K562 (cell line): Measurements from ENCODE around the gene MCU. TPM values are rescaled to one million over a fixed set of nuclear protein-coding genes. Genes with fewer than 3 reads are reported as not detected.
A peak's percentile ranks its signal among the peaks of the same experiment; 100 is the strongest.

ENCODE experiments used
- CEBPB ChIP-seq: fragments of 450-650 bp; IDR thresholded peaks from 2 replicates; pipeline ENCODE4 v1.6.1; 2016; ENCODE audit warnings: missing genetic modification characterization, missing compliant biosample characterization
- CTCF ChIP-seq, 3 experiments: IDR thresholded peaks in 2 of 3; conservative IDR thresholded peaks in 1 of 3; 2 replicates each; pipeline ENCODE4 v1.5.1; 2011 to 2012; ENCODE audit warnings: low read length in 3 of 3, mild to moderate bottlenecking in 3 of 3, control low read depth in 2 of 3, improper control_type of control experiment in 1 of 3, inconsistent platforms in 1 of 3, low read depth in 1 of 3, mixed read lengths in 1 of 3, moderate library complexity in 1 of 3; ENCODE audit not compliant: insufficient read depth in 2 of 3
- DNMT1 ChIP-seq: fragments of 450-650 bp; IDR thresholded peaks from 2 replicates; pipeline ENCODE4 v1.6.1; 2016; ENCODE audit warnings: antibody characterized with exemption, mild to moderate bottlenecking
- GTF2E2 ChIP-seq: fragments of 200-800 bp; sonication (Bioruptor generic); IDR thresholded peaks from 2 replicates; pipeline ENCODE4 v1.6.1; 2016; ENCODE audit warnings: missing genetic modification characterization, missing compliant biosample characterization
- IFI16 ChIP-seq: fragments of 250-450 bp; sonication (Bioruptor Pico); IDR thresholded peaks from 2 replicates; pipeline ENCODE4 v2.1.2; 2022; ENCODE audit warnings: mild to moderate bottlenecking, inconsistent platforms
- KLF13 ChIP-seq: fragments of 450-650 bp; IDR thresholded peaks from 2 replicates; pipeline ENCODE4 v1.6.1; 2016; ENCODE audit warnings: missing genetic modification characterization, low read depth, mild to moderate bottlenecking, missing compliant biosample characterization, moderate library complexity, borderline replicate concordance
- NKRF ChIP-seq: fragments of 450-650 bp; IDR thresholded peaks from 2 replicates; pipeline ENCODE4 v1.6.1; 2016; ENCODE audit warnings: borderline replicate concordance
- PATZ1 ChIP-seq: fragments of 250-450 bp; sonication (Bioruptor Pico); IDR thresholded peaks from 2 replicates; pipeline ENCODE4 v1.5.0; 2020; ENCODE audit warnings: mild to moderate bottlenecking, borderline replicate concordance
- PCBP2 ChIP-seq: fragments of 200-400 bp; formaldehyde crosslinking; IDR thresholded peaks from 2 replicates; pipeline ENCODE4 v1.6.1; 2018; ENCODE audit warnings: low read length, low read depth, mild to moderate bottlenecking, moderate library complexity; ENCODE audit not compliant: poor library complexity, severe bottlenecking
- PHB2 ChIP-seq: fragments of 450-650 bp; IDR thresholded peaks from 2 replicates; pipeline ENCODE4 v1.6.1; 2017; ENCODE audit warnings: low read depth
- RBM22 ChIP-seq: fragments of 200-400 bp; formaldehyde crosslinking; IDR thresholded peaks from 2 replicates; pipeline ENCODE4 v1.6.1; 2018; ENCODE audit warnings: low read length, low read depth; ENCODE audit not compliant: poor library complexity, severe bottlenecking
- SP1 ChIP-seq: sonication (generic); formaldehyde crosslinking; IDR thresholded peaks from 2 replicates; pipeline ENCODE4 v1.8.1; 2022; ENCODE audit warnings: mild to moderate bottlenecking, missing genetic modification reagents
- SREBF1 ChIP-seq: fragments of 150-350 bp; IDR thresholded peaks from 2 replicates; pipeline ENCODE4 v1.6.1; 2014; ENCODE audit warnings: antibody characterized with exemption, low read depth, low read length, borderline replicate concordance
- STAT6 ChIP-seq: sonication (generic); formaldehyde crosslinking; IDR thresholded peaks from 2 replicates; pipeline ENCODE4 v1.8.1; 2023; ENCODE audit warnings: mild to moderate bottlenecking, missing genetic modification reagents
- XRCC4 ChIP-seq: IDR thresholded peaks from one replicate; pipeline ENCODE4 v1.6.1; 2011; ENCODE audit not compliant: insufficient read depth, insufficient read length; ENCODE audit errors: extremely low read depth
- ZNF197 ChIP-seq: fragments of 200-800 bp; sonication (Bioruptor generic); IDR thresholded peaks from 2 replicates; pipeline ENCODE4 v1.6.1; 2016; ENCODE audit warnings: low read depth, missing genetic modification characterization, missing compliant biosample characterization
- ZNF316 ChIP-seq: fragments of 450-650 bp; IDR thresholded peaks from 2 replicates; pipeline ENCODE4 v1.6.1; 2016
- ZNF347 ChIP-seq: fragments of 450-650 bp; formaldehyde crosslinking; IDR thresholded peaks from 2 replicates; pipeline ENCODE4 v1.4.0; 2020; ENCODE audit warnings: low read depth, mild to moderate bottlenecking, moderate library complexity
- ZNF551 ChIP-seq: fragments of 250-450 bp; sonication (Bioruptor Pico); IDR thresholded peaks from 2 replicates; pipeline ENCODE4 v1.5.0; 2021; ENCODE audit warnings: mild to moderate bottlenecking, moderate library complexity
- polyA plus RNA-seq, 8 experiments: library from polyadenylated mRNA; depleted of rRNA in 4 of 8; stranded (reverse) in 5 of 8; unstranded in 3 of 8; fragments of >200 nt; fragmentation: Nextera tagmentation in 2 of 8; fragmentation: Illumina TruSeq in 1 of 8; extraction: Ambion mirVana in 2 of 8; extraction: Trizol in 1 of 8; gene quantifications; 2 replicates each; pipeline versions ENCODE4 v1.2.1 to v1.2.3, GENCODE V29; 2011 to 2014; ENCODE audit warnings: inconsistent platforms in 1 of 8, missing spikeins in 1 of 8
- total RNA-seq, 7 experiments: library from RNA; depleted of rRNA in 6 of 7; stranded (reverse); fragments of >200 nt in 6 of 7; fragmentation: Illumina TruSeq in 2 of 7; extraction: Trizol in 2 of 7; gene quantifications; 2 replicates each; pipeline versions ENCODE4 v1.2.1 to v1.2.3, GENCODE V29; 2011 to 2021; ENCODE audit warnings: low replicate concordance in 1 of 7

The MCU gene
- total and polyA plus RNA-seq, 9 of the 15 experiments (the other 6 are each of a cell fraction or from before 2014, with no cell fraction given) = 8.2 to 88.8 (median 21.3) TPM

- 0 out of 2 replicates have a peak, but pooled peaks have one; percentile 47 for TF ChIP-seq STAT6 (CRISPR knock-in tag)
- TF ChIP-seq PATZ1 (CRISPR knock-in tag) = no peak
- no peak for TF ChIP-seq KLF13 (tag)
- TF ChIP-seq IFI16 (CRISPR knock-in tag) = no peak
- TF ChIP-seq CEBPB (tag) = no peak
- TF ChIP-seq NKRF = no peak; the same call in 1 of the 2 replicates
- no peak for TF ChIP-seq CTCF (IDR thresholded peaks at IDR 0.05 in 2 of 3, conservative IDR thresholded peaks at IDR 0.05 in 1 of 3; ENCODE audit: insufficient read depth in 2 of 3, low read depth in 1 of 3, low read length in 3 of 3)
- no peak for TF ChIP-seq RBM22
- TF ChIP-seq ZNF551 (CRISPR knock-in tag) = no peak
- peak; percentile 90 for TF ChIP-seq SP1 (CRISPR knock-in tag)
- no peak for TF ChIP-seq SREBF1
- TF ChIP-seq PHB2 = no peak
- TF ChIP-seq PCBP2 = no peak
- TF ChIP-seq XRCC4 = no peak
- no peak for TF ChIP-seq ZNF316
- TF ChIP-seq ZNF347 (CRISPR knock-in tag) = no peak
- TF ChIP-seq GTF2E2 (tag) = peak; percentile 98
- TF ChIP-seq ZNF197 (CRISPR knock-in tag) = no peak
- no peak for TF ChIP-seq DNMT1
Measured at GRCh38 chr10:72691863-72692743, at the start of gene MCU (continued).
